NK-92 (cell line): Measurements from ENCODE around the gene SLC18A3.

Source experiments
- DNase-seq: peaks from one replicate; lab custom pipeline; 2025; ENCODE audit not compliant: unreplicated experiment; lab: John Stamatoyannopoulos, UW

The SLC18A3 gene

DNA sequence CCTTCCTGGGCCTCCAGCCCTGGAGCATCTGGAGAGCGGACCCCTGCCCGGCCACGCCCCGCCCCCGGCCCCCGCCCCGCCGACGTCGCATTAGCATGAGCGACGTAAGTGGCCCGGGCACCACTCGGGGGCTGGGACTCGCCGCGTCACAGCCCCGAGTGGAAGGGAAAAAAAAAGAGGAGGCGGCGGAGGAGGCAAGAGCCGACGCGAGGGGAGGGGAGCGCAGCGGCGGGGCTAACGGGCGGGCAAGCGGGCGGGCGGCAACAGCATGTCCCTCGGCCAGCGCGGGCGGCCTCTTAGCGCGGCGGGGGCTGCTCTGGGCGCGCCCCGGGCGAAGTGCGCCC is at the start of gene SLC18A3:
TSS of gene SLC18A3 (plus strand) at position 197 of the 344 bp plus-strand sequence. CDS start 431 bp downstream, outside the sequence.
- DNase-seq, result no peak

DNA sequence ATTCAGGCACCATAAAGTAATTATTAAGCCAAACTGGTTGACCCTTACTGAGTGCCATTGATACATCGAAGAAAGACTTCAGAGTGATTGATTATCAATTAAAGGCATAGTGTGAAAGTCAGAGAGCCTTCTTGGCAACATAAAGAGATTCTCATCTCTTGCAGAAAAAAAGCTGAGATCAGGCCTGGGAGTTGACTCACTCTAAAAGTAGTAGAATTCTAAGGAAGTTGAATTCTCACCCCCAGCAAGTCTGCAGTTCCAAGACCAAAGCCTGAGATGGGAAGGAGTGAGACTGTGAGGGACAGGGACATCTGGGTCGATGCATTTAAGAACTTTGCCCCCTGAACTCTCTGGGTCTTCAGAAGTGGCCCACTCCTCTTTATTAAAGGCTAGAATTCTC is 49.6 kb upstream of the SLC18A3 start:
- DNase-seq, result no peak

GRCh38 chr10:49562893-49563292 is 47.2 kb upstream of the SLC18A3 start:
- no peak for DNase-seq

DNA sequence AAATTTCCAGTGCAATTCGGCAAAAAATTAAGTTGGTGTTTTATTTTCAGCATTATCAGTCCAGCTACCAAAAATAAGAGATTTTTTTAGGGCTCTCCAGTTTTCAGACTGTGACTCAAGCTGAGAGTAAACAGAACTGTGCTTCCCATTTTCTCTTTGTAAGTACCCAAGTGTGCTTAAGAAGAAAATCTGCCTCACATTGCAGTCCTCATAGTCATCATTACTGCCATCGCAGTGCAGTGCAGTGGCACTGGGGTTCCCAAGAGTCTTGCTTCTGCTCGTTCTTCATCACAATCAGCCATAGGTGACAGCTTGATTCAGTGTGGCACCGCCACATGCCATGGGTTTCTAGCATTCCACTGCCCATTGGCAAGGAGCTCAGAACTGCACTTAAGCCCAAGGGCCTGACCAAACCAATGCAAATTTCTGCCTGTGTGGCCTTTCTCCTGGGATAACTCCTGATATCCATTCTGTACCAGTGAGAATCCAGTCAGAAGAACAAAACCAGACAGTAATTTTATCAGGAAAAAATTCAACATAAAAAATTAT is 45.6 kb upstream of the SLC18A3 start:
- DNase-seq, result no peak

DNA sequence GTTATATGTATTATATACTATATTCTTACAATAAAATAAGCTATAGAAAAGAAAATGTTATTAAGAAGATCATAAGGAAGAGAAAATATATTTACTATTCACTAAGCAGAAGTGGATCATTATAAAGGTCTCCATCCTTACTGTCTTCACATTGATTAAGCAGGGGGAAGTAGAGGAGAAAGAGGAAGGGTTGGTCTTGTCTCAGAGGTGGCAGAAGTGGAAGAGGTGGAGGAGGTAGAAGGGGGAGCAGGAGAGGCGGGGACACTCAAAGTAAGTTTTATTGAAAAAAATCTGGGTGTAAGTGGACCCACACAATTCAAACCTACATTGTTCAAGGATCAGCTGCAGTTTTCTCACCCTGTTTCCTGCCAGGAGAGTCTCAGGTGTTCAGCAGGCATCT is 42.3 kb upstream of the SLC18A3 start:
- DNase-seq, result no peak

- no peak for DNase-seq
Measured at GRCh38 chr10:49568235-49568634, 41.9 kb upstream of the SLC18A3 start.

DNA sequence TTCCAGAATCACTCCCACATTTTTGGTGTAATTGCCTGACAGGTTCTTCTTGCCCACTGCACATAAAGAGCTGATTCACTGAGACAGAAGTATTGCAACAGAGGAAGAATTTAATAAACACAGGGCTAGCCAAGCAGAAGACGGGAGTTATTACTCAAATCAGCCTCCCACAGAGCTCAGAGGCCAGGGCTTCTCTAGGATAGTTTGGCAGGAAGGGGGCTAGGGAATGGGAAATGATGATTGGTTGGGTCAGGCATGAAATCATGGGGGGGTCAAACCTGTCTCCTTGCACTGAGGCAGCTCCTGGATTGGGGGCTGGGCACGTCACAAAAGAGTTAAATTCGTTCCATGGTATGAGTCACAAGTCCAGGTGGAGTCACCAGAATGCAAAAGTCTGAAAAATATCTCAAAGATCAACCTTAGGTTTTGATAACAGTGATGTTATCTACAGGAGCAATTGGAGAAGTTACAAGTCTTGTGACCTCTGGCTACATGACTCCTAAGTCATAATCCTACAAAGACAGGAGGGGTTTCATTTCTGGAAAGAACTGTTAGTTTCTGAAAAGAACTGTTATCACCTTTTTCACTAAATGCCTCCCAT is 41.0 kb upstream of the SLC18A3 start:
- DNase-seq, result no peak

DNA sequence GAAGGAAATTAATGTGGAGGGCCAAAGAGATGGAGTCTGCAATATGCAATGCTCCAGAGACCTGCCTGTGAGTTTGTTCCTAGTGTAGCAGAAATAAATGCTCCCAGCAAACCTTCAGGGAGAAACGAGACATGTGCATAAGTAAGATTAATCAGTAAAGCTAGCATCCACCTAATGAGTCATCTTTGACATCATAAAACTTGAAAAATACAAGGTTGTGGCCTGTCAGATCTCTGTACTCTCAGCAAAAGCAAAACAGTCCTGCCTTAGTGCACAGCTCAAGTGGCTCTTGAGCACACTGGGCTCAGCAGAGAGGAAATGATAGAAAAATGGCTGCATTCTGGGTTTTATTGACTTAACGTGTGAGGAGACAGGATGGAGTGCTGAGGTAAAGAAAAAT is 38.7 kb upstream of the SLC18A3 start:
- DNase-seq, result no peak

- no peak for DNase-seq
Measured at GRCh38 chr10:49572594-49573114, 37.5 kb upstream of the SLC18A3 start.

- no peak for DNase-seq
Measured at GRCh38 chr10:49575489-49576072, 34.5 kb upstream of the SLC18A3 start.

GRCh38 chr10:49577182-49577925 is 32.8 kb upstream of the SLC18A3 start:
- no peak for DNase-seq

GRCh38 chr10:49578392-49578791 is 31.7 kb upstream of the SLC18A3 start:
- DNase-seq, result no peak

DNA sequence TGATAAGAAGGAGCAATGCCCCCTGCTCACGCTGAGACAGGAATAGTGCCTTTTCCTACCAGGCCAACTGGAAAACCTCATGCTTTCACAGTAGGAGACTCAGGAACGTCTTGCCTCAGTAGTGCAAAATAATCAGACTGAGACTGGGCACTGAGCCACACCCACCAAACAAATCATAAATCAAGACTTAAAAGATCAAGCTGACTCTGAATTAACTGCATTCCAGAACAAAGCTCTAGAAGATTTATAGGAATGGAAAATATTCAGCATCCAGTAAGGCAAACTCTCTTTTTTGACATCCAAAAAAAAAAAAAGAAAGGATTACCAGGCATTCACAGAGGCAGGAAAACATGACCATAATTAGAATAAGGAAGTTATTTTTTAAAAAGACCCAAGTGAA is 30.5 kb upstream of the SLC18A3 start:
- no peak for DNase-seq

- DNase-seq, result no peak
Measured at GRCh38 chr10:49585387-49585786, 24.7 kb upstream of the SLC18A3 start.

- no peak for DNase-seq
Measured at GRCh38 chr10:49587981-49588380, 22.1 kb upstream of the SLC18A3 start.

- DNase-seq, result no peak
Measured at GRCh38 chr10:49592726-49593563, 17.2 kb upstream of the SLC18A3 start.

DNA sequence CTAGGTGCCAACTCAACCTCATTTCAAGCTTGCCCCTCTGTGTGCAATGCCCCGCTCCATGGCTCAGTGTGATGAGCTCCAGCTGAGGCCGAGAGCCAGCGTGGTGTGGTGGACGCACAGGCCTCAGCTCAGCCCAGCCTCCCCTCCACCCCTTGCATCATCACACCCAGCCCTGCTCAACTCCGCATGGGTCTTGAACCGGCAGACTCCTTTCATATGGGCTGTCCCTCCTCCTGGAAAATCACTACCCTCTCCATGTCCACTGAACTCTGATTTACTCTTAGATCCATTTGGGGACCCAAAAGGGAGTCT is 16.6 kb upstream of the SLC18A3 start:
- DNase-seq, result no peak

DNA sequence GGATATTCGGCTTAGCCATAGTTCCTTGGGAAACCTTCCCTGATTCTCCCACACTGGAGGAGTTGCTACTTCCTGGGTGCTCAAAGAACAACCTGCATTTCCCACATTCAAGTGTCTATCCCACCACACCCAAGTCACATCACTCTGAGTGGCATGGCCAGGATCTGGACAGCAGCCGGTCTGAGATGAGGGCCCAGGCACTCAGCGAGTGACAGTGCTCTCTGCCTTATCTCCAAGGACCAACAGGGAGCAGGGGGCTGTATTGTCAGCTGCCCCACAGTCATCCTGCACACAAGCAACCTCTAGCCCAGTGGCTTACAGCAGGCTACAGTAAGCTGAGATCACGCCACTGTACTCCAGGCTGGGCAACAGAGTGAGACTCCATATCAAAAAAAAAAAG is 16.1 kb upstream of the SLC18A3 start:
- DNase-seq, result no peak

DNA sequence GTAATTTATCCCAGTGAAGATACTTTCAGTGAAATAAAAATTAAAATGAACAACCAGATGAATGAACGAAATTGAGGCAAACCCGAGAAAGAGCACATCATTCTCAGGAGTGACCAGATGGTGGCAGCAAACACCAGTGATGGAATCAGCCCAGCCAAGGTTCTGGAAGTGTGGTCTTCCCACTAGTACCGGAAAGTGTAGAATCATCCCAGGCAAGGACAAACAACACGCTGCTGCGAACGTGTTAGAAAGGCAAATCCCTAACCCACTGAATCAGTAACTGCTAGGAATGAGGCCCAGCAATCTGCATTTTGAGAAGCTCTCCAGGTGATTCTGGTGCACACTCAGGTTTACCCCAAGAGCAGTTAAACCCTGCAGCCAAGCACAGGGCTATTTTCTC is 15.5 kb upstream of the SLC18A3 start:
- no peak for DNase-seq

- no peak for DNase-seq
Measured at GRCh38 chr10:49595003-49595712, 15.0 kb upstream of the SLC18A3 start.
